Measurements from ENCODE around the gene TTC31.

The TTC31 gene

DNA sequence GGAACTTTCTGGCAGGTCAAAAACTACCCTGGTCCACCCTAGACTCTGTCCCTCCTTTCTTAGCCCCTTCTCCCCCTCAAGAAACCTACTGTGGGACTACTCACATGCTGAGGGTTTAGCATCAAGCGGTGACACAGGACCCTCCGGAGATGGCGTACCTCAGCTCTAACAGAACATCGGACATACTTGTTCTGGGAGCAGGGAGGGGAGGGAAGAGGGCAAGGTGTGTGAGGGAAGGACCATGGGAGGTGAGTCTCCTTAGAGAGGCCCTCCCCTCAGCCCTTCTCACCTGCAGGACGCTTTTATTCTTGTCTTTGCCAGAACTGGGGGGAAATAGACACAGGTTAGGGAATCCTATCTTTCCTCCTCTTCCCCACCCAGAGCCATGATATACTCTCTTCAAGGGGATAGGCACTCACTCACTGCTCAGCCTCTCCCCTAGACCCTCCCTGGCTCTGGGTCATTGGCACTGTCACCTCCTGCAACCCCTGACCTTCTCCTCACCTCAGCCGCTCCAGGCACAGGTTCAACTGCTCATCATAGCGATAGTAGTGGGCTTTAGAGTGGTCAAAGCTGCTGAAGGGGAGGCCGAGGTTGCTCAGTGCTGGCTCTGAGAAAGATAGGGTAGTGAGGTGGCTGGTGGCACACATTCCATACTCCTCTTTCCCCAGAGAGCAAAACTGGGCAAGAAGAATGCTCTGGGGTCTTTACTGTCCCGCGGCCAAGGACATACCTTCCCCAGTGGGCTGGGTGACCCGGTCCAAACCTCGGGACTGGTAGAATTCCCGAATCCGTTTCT lies 22.8 kb downstream of the TTC31 start:
- DNase-seq: no peak

DNA sequence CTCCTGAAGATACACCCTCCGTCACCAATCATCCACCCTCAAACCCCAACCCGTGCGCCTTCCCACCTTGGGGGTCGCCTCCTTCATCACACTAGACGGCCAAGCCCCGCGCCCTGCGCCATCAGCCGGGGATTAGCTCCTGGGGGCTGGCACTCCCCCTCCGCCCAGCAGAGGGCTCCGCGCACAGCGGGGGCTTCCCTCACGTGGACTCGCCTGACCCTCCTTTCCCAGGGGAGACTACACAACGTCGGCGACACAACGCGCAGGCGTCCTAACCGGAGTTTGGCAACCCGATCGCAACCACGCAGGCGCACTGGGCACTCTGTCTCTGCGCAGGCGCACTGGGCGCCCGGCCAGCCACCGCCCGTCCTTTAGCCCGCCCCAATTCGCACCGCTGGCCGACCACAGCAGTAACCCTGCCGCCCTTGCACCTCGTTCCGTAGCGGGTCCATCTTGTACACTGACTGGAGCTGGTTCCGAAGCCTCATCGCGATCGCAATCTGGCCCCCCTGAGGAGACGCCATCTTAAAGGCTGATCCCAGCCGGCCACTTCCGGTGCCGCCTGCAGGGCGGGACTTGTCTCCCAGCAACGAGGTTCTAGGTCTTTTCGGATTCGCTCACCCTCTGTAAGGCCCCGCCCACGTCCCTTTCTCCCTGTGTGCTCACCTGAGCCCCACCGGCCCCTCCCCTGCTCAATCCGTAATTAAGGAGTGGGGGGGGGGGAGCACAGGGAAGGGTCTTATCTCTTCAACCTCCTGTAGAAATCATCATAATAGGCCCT lies 24.5 kb downstream of the TTC31 start, which contains the start of gene PCGF1:
PCGF1 (minus strand) TSS at position 551 of the 781 bp plus-strand sequence; CDS start at position 524, 27 bp downstream.
- peak; percentile 89 to 98 for DNase-seq

DNA sequence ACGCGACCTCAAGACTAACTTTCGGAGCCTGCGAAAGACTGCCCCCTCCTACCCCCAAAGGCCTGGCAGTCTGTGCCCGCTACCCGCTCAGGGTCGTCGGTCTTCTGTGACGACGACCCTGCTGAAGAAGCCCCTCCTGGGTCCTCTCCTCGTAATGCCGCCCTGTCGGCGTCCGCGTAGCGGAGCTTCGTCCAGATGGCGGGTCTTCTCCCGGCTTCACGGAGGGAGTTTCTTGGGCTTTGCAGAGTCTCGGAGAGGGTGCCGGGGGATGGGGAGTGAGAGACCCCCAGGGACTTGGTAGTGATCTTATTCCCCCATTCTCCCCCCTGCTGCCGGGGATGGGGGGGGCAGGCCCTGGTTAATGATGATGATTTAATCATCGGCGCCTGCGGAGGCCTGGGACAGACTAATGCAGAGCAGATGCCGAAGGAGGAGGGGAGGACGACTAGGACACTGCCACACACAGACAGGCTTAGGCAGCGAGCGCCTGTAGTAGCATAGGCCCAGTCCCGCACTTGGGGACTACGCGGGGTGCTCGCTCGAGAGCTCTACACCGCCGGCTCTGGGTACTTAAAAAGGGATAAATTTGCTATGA lies 25.1 kb downstream of the TTC31 start:
- DNase-seq: no peak

DNA sequence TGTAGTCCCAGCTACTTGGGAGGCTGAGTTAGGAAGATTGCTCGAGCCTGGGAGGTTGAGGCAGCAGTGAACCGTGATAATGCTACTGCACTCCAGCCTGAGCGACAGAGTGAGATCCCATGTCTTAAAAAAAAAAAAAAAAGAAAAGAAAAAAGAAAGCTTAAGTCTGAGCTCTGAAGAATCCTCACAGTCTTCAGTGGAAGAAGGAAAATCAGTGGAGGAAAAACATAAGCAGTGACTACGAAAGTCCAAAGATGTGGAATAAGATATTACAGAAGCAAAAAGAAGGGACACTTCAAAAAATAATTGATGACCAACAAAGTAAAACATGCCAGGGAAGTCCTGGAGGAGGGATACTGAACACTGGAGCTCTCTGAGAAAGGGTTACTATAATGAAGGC lies 27.4 kb downstream of the TTC31 start:
- DNase-seq: no peak

DNA sequence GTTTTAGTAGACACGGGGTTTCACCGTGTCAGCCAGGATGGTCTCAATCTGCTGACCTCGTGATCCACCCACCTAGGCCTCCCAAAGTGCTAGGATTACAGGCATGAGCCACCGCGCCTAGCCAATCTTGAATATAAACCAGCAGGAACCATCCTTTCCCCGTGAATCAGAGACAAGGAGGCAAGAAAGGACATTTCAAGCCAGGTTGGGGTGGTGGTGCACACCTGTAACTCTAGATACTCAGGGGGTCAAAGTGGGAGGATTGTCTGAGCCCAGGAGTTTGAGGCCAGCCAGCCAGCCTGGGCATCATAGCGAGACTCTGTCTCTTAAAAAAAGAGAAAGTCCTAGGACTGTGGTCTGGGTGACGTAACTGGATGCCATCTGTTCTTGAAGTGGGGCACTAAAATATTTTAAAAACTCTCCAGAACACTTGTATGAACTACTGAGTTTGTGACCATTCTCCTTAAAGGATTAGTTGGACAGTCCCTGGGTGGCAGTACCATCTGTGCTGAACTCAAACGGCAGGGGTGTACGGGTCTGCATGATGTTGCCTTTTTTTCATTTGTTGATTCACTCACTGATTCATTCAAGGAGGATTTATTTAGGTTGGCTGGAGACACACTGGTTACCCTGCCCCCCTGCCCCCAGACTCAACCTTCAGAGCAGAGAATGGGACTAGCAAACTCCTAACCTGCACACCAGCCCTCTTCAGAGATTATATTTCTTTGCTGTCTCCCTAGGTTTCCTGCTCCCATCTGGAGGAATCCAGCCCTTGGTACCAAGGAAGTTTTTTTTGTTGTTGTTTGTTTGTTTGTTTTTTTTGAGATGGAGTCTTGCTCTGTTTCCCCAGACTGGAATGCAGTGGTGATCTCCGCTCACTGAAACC lies 28.5 kb downstream of the TTC31 start:
- DNase-seq: no peak

DNA sequence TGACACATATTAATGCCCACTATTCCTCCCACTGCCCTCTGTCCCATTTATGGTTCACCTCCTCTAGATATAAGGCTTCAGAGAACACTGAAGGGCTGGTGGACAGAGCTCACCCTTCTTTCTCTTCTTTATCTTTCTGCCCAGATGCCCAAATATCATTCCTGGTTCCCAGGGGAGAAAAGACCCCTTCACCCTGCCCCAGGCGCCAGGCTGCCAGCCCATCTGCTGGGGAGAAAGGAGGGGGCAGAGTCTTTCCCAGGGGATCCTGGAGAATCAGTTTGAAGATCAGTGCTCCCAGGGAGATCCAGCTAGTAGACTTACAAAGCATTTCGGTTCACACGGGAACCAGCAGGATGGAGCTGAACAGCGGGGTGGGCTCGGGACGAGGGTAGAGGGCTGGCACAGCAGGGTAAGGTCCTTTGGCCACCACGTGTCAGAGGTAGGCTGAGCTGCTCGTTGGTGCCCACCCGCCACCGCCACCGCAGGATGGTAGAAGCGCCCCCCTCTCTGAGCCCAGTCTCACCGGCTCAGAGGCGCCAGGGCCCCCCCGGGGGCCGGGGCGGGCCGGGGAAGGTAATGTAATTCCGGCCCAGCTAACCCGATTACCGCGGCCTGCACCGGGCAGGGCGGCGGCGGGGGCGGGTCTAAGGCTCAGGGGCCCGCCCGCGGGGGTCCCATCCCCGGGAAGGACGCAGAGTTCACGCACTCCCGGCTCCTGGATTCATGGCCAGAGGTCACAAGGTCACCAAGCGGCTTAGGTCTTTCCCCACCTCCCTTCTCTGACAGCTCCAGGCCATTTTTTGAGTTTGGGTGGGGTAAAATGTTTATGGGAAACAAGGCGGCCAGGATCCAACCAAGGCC lies 30.1 kb downstream of the TTC31 start:
- DNase-seq: no peak

DNA sequence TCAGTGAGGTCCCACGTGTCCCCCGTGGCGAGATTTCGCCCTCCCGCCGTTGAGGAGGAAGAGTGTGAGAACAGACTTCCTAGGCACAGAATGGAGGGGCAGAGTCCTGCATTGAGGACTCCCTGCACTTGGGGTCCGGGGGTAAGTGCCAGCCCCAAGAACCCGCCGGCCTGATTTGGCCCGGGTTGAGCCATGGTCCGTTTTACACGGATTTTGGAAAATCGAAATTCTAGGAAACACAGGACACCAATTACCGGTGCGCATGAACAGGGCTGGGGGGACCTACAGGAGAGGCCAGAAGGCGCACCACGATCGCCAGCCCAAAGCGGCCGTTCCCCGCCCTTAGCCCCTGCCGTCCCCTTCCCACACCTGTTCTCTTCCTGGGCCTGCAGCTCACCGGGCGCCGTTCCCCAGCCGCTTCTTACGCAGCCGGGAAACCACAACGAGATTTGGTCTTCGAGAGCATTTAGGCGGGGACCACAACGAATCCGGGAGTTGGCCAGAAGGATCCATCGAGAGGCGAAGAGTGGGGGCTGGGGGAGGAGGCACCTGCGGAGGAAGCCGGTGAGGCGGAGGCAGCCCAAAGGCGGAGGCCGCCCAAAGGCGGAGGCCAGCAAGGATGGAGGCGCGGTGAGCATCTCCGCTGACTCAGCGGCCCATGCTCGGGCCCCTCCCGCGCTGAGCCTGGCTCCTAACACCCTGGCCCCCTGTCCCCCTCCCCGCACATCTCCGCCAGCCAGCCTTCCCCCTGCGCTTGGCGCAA lies 30.9 kb downstream of the TTC31 start:
- DNase-seq: no peak

DNA sequence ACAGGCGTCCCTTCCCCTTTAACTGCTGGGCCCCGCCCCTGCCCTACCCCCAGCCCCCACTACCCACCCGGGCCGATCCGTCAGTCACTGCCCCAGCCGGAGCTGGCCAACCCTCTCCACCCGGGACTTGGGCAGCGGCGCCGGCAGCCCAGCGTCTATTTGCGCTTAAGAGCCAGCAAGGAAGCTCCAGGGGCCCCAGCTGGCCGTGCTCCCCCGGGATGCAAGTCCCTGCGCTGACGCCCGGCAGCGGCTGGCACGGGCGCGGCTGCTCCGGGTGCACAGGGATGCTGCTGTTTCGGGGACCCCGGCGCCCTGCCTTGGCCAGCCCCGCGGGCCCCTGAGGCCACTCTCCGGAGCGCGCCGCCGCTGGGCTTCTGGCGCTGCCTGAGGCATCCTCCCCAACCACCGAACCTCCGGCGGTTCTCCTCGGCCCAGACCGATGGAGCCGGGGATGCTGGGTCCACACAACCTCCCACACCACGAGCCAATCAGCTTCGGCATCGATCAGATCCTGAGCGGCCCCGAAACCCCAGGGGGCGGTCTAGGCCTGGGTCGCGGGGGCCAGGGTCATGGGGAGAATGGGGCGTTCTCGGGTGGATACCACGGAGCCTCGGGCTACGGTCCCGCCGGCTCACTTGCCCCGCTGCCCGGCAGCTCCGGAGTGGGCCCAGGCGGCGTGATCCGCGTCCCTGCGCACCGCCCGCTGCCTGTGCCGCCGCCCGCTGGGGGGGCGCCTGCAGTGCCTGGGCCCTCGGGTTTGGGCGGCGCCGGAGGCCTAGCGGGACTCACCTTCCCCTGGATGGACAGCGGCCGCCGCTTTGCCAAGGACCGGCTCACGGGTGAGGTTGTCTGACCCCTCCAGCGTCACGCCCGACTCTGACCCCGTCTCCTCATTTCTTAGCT lies 31.7 kb downstream of the TTC31 start, which contains the start of gene TLX2:
TLX2 (plus strand) TSS at position 83 of the 903 bp plus-strand sequence; CDS start at position 440, 357 bp downstream.
- no peak for DNase-seq

DNA sequence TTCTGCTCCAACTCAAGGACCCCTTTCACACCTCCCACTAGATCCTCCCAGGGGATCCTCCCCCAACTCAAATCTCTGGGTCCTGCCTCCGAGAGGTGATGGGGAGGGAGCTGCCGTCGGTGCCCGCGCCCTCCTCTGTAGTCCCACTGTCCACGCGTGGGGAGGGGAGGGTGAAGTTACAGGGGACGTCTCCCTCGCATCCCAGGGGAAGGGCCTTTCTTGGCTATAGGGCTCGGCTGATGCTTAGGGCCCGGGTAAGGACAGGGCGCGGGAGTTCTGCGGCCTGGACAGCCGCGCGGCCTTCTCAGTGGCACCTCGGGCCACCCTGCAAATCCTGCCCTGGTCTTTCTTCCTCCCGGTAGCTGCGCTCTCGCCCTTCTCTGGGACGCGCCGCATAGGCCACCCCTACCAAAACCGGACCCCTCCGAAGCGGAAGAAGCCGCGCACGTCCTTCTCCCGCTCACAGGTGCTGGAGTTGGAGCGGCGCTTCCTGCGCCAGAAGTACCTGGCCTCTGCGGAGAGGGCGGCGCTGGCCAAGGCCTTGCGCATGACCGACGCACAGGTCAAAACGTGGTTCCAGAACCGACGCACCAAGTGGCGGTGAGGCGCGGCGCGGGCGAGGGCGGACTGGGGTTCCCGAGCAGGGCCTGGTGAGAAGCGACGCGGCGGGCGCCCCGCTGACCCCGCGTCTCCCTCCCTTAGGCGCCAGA lies 32.5 kb downstream of the TTC31 start:
- no peak for DNase-seq

DNA sequence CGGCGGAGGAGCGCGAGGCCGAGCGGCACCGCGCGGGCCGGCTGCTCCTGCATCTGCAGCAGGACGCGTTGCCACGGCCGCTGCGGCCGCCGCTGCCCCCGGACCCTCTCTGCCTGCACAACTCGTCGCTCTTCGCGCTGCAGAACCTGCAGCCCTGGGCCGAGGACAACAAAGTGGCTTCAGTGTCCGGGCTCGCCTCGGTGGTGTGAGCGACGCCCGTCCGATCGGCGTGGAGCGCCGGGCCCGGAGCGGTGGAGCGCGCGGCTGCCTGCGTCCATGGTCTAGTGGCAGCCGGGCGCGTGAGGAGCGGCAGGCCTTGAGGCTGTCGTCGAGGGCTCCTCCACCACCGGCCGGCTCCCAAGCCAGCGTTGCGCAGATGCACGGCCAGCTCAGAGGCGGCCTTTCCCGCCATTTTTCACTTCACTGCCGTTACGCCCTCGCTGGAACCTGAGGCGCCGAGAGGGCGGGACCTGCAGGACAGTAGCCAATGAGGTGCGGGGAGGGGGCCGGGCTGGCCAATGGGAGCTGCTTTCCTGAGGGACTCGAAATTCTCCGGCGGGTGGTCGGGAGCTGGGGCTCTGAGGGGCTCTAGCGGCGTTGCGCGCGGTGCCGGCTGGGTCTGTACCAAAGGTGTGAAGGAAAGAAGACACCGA lies 33.2 kb downstream of the TTC31 start:
- peak in 1 of 2 donors; percentile 22 for DNase-seq

DNA sequence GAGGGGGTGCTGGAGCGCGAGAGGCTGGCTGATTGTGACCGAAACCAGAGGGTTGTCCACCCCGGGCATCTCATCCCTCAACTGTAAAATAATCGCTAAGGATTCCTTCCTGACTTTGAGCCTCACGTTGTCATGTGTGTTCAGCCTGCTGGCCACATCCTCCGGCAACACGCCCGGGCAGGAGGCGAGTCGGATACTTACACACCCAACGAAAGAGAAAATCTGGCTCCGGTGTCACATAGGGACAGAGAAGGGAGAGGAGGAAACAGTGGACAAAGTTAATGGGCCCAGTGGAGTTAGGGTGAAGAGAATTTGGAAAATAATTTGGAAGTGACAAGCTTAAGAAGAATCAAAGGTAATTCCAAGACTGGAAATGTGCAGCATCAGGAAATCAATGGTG lies 33.8 kb downstream of the TTC31 start:
- no peak for DNase-seq

DNA sequence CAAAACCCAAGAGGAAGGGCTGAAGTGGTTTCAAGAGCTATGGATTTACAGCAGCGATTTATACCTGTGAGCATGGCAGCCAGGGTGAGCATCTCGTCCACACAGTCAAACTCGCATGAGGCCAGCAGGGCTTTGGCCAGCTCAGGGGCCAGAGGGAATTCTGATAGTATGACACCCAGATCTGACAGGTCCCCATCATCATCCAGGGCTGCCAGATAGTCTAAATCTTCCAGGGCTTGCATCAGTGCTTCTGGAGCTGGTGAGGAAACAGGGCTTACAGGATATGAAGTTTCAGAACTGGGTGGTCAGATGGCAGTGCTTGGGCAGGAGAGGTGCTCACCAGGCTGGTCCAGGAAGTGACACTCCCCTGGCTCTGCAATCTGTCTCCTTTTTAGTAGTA lies 39.6 kb downstream of the TTC31 start:
- DNase-seq: no peak

DNA sequence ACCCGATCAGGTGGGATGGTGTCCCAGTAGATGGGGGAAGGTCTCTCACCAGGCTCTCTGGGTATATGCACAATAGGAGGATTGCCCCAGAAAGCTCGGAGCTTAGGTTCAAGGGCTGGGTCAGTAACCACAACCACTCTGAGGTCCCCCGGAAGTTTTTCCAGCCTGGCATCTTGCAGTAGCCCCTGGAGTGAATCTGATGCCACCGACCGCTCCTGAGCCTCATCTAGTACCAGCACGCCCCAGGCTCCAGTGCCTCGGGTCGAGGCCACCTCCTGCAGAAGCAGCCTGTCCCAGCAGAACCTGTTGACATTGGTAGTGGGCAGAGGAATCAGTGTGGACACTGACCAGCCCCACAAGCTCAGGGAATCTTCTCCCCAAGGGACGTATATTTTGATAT lies 41.1 kb downstream of the TTC31 start:
- no peak for DNase-seq

DNA sequence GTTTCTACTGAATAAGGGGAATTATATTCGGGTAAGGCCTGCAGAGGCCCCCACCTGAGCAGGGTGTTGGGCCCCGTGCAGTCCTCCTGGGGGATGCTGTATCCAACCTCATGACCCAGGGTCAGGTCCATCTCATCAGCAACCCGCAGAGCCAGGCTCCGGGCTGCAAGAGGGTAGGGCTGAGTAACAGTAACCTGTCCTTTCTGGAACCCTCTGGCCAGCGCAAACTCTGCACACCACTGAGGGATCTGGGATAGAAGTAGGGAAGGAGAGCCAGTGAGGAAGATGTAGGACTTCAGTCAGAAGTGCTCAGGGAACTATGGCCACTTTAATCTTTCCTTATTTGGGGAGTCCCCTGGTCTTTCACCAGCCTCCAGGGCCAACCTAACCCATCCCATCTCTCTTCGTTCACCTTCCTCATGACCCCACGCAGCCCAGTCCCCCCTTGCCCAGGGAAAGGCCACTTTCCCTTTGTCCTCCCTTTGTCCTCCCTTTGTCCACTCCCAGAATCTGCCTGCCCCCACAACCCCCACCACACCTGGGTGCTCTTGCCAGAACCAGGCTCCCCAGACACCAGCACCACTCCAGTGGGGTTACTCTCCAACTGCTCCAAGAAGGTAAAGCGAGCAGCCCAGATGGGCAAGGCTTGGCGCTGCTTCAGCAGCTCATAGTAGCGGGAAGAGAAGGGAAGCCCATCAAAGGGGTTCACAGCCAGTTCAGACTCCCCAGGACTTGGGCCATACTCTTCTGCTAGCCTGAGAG lies 42.3 kb downstream of the TTC31 start:
- DNase-seq: no peak

DNA sequence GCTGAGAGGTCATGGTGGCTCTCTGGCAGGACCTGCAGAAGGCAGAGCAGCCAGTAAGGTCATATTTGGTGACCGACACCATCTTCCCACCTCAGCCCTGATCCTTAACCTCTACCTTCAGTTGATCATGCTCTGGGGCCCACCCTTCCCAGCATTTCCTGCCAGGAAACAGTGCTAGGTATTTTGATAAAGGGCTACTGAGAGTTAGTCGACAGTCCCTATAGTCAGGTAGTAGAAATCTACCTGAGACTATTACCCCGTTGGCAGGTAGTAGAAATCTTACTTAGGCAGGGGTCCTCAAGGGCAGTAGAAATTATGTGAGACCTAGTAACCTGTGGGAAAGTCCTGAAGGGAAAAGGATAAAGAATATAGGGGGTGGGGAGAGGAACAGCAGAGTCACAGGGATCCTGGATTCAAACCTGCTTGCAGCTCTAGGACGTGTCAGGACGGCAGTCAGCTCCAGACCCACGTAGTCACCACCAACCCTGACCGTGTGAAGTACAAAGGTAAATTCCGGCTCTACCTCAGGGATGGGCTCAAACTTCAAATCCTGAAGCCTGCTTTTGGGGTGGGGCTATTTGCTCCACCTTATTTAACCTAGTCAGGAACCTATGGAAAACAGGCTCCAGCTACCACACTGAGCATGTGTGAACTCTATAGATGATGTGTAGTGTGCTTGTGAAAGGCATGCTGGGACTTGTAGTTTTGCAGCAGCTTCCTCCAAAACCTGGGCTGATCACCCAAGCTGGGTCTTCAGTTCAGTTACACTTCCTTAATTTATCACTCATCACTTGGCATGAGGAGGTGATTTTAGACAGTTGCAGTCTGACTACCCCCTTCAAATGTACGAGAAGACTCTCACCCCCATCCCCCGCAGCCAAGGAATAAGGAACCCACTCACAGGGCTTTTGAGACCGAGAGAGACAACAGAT lies 43.1 kb downstream of the TTC31 start, which contains the start of gene DQX1:
DQX1 (minus strand) TSS at position 515 of the 932 bp plus-strand sequence; CDS start at position 13, 502 bp downstream.
- DNase-seq: no peak

DNA sequence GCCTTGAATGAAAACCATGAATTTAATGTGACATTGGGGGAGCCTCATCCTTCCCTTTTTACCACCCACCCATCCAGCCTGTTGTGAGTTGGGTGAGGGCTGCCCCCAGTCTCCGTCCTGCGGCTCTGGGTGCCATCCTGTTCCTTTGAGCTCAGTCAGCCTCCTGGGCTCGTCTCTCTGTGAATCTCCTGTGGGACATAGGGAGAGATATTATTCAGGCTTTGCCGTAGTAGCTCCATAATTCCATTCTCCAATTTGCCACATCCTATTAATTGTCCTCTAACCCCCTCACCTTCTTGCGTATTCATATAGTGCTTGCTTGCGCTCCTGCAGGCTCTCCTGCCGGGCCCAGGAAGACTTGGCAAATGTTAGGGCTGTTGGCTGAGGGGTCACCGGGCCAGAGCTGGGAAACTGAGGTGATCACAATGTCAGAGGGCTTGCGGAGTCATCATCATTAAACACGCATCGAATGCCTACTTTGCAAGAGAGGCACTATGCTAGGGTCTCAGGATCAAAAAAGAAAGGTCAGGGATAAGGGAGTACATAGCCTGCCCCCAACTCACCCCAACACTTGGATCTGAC lies 43.9 kb downstream of the TTC31 start:
- DNase-seq: no peak
